ENCODE measurements around the gene GPSM1.

GPSM1 gene

DNA sequence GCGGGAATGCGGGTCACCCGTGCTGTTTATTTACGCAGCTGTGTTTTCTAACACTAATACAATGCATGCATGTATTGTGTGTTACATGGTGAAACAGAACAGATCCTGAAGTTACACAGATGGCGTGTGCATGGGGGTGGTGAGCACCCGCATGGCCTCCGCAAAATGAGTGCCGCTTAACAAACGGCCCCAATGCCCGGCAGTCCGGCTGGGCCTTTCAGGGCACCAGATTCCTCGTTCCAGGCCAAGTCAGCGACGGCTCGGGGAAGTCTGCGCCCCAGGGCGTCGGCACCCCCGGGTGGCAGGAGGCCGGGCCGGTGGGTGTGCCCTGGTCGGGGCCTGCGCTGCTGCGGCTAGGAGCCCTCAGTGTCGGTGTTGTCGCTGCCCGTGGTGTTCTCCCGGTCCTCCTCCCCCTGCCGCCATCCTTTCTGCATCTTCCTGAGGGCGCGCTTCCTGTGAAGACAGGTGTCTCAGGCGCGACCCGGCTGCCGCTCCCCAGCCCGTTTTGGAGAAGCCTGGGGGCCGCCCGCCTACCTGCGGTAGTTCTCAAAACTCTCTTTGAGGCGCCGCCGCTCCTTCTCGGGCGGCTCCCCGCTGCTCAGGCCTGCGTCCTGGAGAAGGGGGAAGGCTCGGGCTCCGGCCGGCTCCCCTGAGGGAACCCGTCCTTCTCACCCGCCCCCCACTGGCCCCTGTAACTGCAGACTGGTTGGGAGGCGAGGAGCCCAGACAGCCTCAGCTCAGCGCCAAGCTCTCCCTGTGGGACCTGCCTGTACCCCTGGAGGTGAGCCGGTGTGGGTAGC lies 36.8 kb downstream of the GPSM1 start:
- DNase-seq = no peak

DNA sequence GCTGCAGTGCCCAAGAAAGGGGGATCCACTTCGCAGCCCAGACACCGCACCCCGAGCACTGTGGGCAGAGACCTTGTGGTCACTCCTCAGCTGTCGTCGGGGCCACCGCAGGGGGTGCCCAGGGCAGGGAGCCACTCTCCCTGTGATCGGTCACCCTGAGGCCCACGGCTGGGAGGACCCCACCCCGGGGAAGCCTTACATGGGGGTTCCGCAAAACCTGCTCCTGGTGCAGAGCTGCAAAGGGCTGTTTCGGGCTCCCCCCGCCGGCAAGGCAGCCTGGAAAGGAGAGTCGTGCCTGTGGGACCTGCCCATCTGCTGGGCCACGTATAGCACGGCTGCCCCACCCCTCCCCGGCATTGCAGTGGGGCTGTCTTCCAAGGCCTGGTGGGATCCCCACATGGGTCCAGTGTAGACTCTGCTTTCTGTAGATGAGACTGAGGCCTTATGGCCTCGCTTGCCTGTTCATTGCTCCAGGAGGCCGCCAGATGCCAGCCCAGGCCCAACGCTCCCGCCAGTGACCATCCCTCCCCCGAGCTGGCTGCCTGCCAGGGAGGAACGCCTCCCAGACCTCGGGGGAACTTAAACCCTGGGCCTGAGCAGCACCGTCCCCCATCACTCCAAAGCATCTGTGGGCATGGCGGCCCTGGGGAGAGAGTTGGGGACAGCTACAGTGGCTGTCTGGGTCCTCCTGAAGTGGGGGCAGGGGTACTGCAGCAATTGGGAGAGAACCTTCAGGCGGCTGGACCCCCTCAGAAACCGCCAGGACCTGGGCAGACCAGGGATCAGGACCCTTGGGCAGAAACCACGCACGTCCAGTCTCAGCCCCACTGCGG lies 37.8 kb downstream of the GPSM1 start:
- no peak for DNase-seq

DNA sequence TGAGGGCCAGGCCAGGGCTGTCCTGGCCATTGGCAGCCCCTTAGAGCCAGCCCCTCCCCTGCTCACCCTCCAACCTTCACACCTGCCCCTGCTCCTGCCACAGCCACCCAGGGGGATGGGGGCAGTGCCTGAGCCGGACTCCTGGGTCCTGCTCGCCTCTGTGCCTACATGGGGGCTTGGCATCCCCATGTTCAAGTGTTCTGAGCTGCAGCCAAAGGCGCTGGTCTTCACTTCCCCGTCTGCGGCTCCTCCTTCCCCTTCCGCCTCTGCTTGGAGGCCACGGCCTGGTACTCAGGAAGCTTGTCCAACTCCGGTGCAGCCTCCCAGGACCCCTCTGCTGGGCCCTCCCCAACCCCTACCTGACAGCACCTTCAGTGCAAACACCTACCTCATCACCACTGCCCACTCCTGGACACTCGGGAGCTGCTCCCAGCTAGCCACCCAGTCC lies 38.5 kb downstream of the GPSM1 start:
- no peak for DNase-seq

DNA sequence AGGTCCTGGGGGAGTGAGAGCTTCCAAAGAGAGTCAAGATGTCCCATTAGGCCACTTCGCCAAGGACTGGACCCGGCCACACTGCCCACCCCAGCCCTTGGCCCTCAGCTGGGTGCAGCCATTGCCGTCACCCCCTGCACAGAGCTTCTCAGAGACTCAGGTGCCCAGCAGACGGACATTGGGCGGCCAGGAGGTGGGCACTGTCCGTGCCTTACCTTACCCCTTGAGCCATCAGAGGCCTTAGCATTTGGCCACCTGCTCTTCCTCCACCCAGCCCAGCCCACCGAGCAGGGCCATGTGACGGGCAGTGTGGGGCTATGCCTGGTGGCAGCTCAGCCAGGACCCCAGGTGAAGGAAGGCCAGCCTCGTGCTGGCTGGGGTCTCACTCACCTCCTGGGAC lies 39.5 kb downstream of the GPSM1 start:
- DNase-seq = no peak

DNA sequence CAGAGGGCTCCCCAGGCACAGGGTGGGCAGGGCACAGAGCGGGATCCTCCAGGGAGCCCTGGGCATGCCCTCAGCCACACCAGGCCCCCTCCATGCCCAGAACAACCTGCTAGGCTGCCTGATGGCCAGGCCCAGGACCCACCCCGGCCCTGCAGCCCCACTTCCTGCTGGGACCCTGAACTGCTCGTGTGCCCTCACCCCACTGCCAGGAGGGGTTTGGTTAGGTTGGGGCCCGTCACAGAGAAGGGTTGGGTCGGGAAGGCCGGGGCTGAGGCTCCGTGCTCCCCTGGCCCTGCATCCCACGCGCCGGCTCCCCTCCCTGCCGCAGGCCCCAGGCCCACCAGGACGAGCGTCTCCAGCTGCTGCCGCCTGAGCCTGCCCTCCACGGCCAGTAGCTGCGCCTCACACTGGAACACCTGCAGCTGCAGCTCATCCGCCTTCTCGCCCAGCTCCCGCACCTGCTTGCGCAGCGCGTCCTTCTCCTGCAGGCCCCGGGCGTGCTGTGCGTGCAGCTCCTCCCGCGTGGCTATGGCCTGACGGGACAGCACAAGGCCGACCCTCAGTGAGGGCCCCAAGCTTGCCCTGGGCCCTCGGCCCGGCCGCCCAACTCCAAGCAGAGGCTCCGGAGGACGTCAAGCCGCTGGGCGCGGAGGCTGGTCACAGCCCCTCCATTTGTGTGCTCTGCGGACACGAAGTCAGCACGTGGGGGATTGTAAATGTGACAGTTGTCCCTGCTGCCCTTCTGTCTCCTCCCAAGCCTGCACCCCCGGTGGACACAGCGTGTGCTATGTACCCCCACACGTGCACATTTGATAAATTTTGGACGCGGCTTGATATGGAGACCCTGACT lies 40.2 kb downstream of the GPSM1 start:
- no peak for DNase-seq

DNA sequence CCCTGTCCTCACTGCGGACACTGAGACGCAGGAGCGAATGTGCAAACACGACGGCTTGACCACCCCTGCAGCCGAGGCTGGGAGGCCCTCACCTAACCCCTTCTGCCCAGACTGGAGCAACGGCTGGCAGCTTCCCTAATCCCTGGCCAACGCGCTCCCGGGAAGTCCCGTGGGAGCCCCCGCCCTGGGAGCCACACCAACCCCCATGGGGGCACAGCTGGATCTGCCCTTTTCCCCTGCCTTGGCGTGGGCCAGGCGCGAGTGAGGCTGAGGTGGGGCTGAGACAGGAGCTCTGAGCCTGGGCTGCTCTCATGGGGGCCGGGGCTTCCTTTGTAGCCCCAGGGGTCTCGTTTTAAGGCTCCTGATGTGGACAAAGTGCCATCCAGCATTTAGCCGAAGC lies 40.9 kb downstream of the GPSM1 start:
- no peak for DNase-seq

GRCh38 chr9:136370037-136370436 lies 42.7 kb downstream of the GPSM1 start:
- no peak for DNase-seq

GRCh38 chr9:136370687-136371532 lies 43.6 kb downstream of the GPSM1 start:
- DNase-seq = no peak

- no peak for DNase-seq
Observed at GRCh38 chr9:136371533-136371880, 44.2 kb downstream of the GPSM1 start.

DNA sequence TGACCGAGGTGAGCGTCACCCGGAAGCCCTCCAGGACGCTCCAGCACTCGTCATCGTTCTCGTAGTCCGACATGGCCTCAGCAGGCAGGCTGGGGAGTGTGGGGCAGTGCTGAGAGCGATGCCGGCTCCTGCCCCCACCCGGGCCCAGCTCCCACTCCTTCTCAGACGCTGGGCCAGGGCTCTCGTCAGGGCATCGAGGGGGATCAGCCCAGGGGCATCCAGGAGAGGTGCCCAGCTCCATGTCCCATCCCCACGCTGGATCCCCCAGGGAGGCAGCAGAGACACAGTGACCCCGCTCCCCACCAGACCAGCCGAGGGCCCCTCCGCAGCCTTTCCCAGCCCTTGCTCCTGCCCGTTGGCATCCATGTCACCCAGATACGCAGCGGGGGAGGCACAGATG lies 44.7 kb downstream of the GPSM1 start:
- DNase-seq = no peak

- DNase-seq = peak; percentile 8
Observed at GRCh38 chr9:136372561-136373299, 45.4 kb downstream of the GPSM1 start.

- DNase-seq = no peak
Observed at GRCh38 chr9:136373300-136374182, 46.2 kb downstream of the GPSM1 start, which contains the start of gene CARD9. Gene CARD9 (minus strand): TSS chr9:136373669. CDS start chr9:136372078, 1,591 bp downstream.

DNA sequence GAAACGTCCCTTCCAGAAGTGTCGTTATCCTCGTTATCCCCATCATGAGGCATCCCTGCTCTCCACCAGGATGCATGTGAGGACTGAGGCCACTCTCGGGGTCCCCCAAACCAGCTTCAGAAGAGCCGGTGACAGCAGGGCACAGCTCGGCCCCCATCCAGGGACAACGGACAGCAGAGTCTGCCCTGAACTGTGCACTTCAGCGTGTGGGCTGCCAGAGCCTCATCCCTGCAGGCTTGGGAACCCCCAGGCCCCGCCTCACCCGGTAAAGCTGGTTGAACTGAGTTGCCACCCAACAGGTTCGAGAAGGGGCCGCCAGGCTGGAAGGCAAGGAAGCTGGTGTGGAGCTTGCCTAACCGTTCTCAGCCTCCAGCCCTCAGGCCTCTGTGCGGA lies 46.8 kb downstream of the GPSM1 start:
- no peak for DNase-seq

DNA sequence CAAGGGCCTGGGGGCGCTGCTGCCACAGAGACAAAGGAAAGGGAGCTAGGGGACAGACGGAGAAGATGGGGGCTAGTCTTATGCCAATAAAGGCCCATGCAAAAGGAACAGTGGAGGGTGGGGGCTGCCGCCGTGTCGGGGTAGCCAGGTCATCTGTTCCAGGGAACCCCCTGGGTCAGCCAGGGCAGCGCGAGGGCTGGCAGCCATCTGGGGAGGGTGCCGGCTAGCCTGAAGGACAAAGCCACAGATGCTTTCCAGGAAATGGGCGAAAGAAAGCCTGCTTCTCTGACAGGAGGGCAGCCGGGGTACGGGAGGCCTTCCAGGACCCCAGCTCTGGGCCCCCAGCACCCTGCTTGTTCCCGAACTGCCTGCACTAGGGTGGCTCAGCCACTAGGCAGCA lies 47.8 kb downstream of the GPSM1 start:
- DNase-seq = no peak

GRCh38 chr9:136376457-136376856 lies 49.1 kb downstream of the GPSM1 start:
- DNase-seq = no peak

DNA sequence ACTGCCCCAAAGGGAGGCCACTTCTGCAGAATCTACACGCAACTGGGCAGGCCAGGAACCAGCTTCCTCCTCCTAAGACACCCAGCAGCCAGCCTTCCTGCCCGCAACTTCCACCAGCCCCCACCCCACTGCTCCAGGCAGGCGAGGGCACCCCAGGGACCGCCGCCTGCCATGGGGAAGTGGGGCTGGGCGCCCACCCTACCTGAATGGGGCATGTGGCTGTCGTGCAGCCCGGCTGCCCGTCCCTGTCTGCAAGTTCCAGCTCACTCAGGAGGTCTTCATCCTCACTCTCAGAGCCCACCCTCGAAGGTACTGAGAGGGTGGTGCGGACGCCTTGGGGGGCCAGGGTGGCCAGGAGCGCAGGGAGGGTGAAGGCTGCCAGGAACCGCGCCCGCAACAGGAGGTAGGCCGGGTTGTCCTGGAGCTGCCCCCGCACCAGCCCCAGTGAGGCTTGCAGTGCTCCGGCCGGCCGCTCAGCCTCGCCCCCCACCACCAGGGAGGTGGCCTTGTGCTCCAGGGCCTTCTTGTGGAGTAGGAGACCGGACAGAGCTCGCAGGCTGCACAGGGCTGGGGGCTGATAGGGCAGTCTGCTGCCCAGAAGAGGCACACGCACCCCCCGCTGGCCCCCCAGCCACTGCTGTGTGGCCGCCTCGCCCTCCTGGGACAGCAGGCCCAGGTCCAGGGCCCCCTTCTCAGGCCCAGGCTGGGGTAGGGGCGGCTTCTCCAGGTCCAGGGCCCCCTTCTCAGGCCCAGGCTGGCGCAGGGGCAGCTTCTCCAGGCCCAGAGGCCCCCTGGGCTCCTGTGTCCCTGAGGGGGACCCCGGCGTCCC lies 50.2 kb downstream of the GPSM1 start:
- DNase-seq = no peak

DNA sequence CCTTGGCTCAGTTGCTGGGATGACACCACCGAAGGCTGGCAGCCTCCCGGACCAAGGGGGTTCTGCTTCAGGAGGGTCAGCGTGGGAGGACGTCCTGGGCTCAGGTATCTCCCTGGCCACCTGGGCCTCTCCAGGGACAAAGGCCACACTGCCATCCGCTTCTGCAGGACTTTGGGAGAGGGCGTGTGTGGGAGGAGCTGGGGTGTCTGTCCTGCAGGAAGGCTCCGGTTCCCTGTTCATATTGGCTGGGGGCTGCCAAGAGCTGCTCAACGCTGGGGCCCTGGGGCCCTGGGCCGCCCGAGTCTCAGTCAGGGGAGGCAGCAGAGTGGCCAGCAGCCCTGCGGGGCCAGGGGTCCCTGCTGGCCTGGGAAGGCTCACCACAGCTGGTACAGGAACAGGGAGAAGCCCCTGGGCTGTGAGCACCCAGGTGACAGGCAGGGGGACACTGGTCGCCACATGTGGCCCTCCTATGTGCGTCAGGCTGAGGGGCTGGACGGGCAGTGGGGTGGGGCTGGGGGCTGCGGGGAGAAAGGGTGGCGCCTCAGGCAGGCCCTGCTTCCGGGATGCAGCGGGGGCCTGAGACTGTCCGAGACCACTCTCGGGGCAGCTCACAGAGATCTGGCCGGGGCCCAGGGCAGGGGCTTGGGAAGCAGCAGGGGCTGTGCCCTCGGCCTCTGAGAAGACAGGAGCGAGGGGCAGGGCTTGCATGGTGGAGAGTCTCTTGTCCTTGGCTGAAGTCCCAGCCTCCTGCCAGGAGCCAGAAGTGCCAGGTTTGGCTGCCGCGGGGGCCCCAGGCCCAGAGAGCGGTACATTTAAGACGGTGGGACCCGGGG lies 51.0 kb downstream of the GPSM1 start:
- DNase-seq = no peak

GRCh38 chr9:136379003-136379287 lies 51.6 kb downstream of the GPSM1 start:
- DNase-seq = no peak

- no peak for DNase-seq
Observed at GRCh38 chr9:136379401-136379800, 52.1 kb downstream of the GPSM1 start.

Measured in KG1 (cell line).